GM19397 (cell line): ENCODE measurements around the gene MCM3AP.

ENCODE experiments used
- ATAC-seq: cut with Tn5 transposase; IDR thresholded peaks from one replicate; pipeline ENCODE4 v1.9.1; 2021; ENCODE audit warnings: mild to moderate bottlenecking, moderate library complexity; ENCODE audit not compliant: unreplicated experiment

Gene MCM3AP

GRCh38 chr21:46220275-46220810, 65.1 kb downstream of the MCM3AP start:
- no peak for ATAC-seq

- ATAC-seq, result no peak
Measured at GRCh38 chr21:46219591-46220239, 65.7 kb downstream of the MCM3AP start.

- ATAC-seq, result no peak
Measured at GRCh38 chr21:46218906-46219590, 66.4 kb downstream of the MCM3AP start.

GRCh38 chr21:46217511-46218196, 67.8 kb downstream of the MCM3AP start:
- ATAC-seq, result no peak

GRCh38 chr21:46216132-46216747, 69.2 kb downstream of the MCM3AP start:
- no peak for ATAC-seq

GRCh38 chr21:46215436-46216131, 69.8 kb downstream of the MCM3AP start:
- ATAC-seq, result no peak

- ATAC-seq, result no peak
Measured at GRCh38 chr21:46214478-46215340, 70.7 kb downstream of the MCM3AP start.

- no peak for ATAC-seq
Measured at GRCh38 chr21:46213620-46214286, 71.7 kb downstream of the MCM3AP start.

GRCh38 chr21:46212721-46213484, 72.5 kb downstream of the MCM3AP start:
- ATAC-seq, result no peak

GRCh38 chr21:46211786-46212720, 73.4 kb downstream of the MCM3AP start:
- ATAC-seq, result no peak

- ATAC-seq, result no peak
Measured at GRCh38 chr21:46211376-46211775, 74.0 kb downstream of the MCM3AP start.

- no peak for ATAC-seq
Measured at GRCh38 chr21:46210378-46211136, 74.9 kb downstream of the MCM3AP start.

GRCh38 chr21:46208761-46209721, 76.4 kb downstream of the MCM3AP start:
- ATAC-seq, result no peak

- ATAC-seq, result no peak
Measured at GRCh38 chr21:46207920-46208591, 77.4 kb downstream of the MCM3AP start.
